Liver (tissue), 9 donors: ENCODE measurements around the gene PIP4K2C. TPM values are rescaled to one million over a fixed set of nuclear protein-coding genes. Genes with fewer than 3 reads are reported as not detected.

ENCODE experiments used
- DNase-seq: peaks from one replicate; pipeline ENCODE4 v3.0.0-alpha.2; 2017; ENCODE audit warnings: low spot score
- H3K27ac ChIP-seq, 2 donors: one replicate each; pipeline ENCODE4 v1.7.0; 2013; ENCODE audit warnings: inconsistent platforms in 2 of 2, low read length in 2 of 2, control low read depth in 1 of 2, low read depth in 1 of 2, mild to moderate bottlenecking in 1 of 2
- H3K27me3 ChIP-seq, 4 donors: one replicate each; pipeline versions ENCODE4 v1.6.1 to v1.7.0; 2013; ENCODE audit warnings: low read length in 3 of 4, inconsistent platforms in 1 of 4, mild to moderate bottlenecking in 1 of 4, moderate library complexity in 1 of 4; ENCODE audit not compliant: control insufficient read depth in 4 of 4, insufficient read depth in 4 of 4
- H3K36me3 ChIP-seq, 4 donors: one replicate each; pipeline versions ENCODE4 v1.6.1 to v1.7.0; 2013; ENCODE audit warnings: low read length in 3 of 4, mild to moderate bottlenecking in 3 of 4, low read depth in 1 of 4, moderate library complexity in 1 of 4; ENCODE audit not compliant: control insufficient read depth in 4 of 4, insufficient read depth in 3 of 4
- H3K4me1 ChIP-seq, 4 donors: one replicate each; pipeline versions ENCODE4 v1.6.1 to v1.7.0; 2013; ENCODE audit warnings: low read length in 3 of 4, mild to moderate bottlenecking in 3 of 4, moderate library complexity in 1 of 4; ENCODE audit not compliant: control insufficient read depth in 4 of 4, insufficient read depth in 4 of 4
- H3K4me3 ChIP-seq, 3 donors: one replicate each; pipeline versions ENCODE4 v1.6.1 to v1.7.0; 2013; ENCODE audit warnings: low read length in 3 of 3, control low read depth in 1 of 3, low read depth in 1 of 3, mild to moderate bottlenecking in 1 of 3
- H3K9ac ChIP-seq, 2 donors: one replicate each; pipeline ENCODE4 v1.7.0; 2013; ENCODE audit warnings: low read length in 2 of 2, mild to moderate bottlenecking in 2 of 2, moderate library complexity in 2 of 2, control low read depth in 1 of 2, low read depth in 1 of 2
- H3K9me3 ChIP-seq, 4 donors: one replicate each; pipeline versions ENCODE4 v1.6.1 to v1.7.0; 2013; ENCODE audit warnings: low read length in 3 of 4; ENCODE audit not compliant: control insufficient read depth in 4 of 4
- EGR1 ChIP-seq, 2 donors: IDR thresholded peaks; 2 replicates each; pipeline ENCODE4 v1.6.1; 2016 to 2018; ENCODE audit warnings: antibody characterized with exemption in 2 of 2, low read depth in 2 of 2
- FOXA1 ChIP-seq: IDR thresholded peaks from 2 replicates; pipeline ENCODE4 v1.6.1; 2016; ENCODE audit warnings: antibody characterized with exemption
- FOXA2 ChIP-seq: IDR thresholded peaks from 2 replicates; pipeline ENCODE4 v1.6.1; 2016; ENCODE audit warnings: antibody characterized with exemption
- GABPA ChIP-seq, 2 donors: IDR thresholded peaks in 1 of 2; conservative IDR thresholded peaks in 1 of 2; 2 replicates each; pipeline ENCODE4 v1.6.1; 2016; ENCODE audit warnings: antibody characterized with exemption in 2 of 2, mild to moderate bottlenecking in 1 of 2, moderate library complexity in 1 of 2
- HNF4A ChIP-seq, 2 donors: conservative IDR thresholded peaks; 2 replicates each; pipeline ENCODE4 v1.6.1; 2016; ENCODE audit warnings: antibody characterized with exemption in 2 of 2, mild to moderate bottlenecking in 2 of 2
- HNF4G ChIP-seq: IDR thresholded peaks from 2 replicates; pipeline ENCODE4 v1.6.1; 2016; ENCODE audit warnings: antibody characterized with exemption
- JUND ChIP-seq, 2 donors: IDR thresholded peaks; 2 replicates each; pipeline ENCODE4 v1.6.1; 2016; ENCODE audit warnings: antibody characterized with exemption in 2 of 2
- NR2F2 ChIP-seq: IDR thresholded peaks from 2 replicates; pipeline ENCODE4 v1.6.1; 2016; ENCODE audit warnings: antibody characterized with exemption
- RAD21 ChIP-seq, 2 donors: IDR thresholded peaks; 2 replicates each; pipeline ENCODE4 v1.6.1; 2016; ENCODE audit warnings: antibody characterized with exemption in 2 of 2, mild to moderate bottlenecking in 2 of 2
- RXRA ChIP-seq, 2 donors: IDR thresholded peaks; 2 replicates each; pipeline ENCODE4 v1.6.1; 2017 to 2018; ENCODE audit warnings: antibody characterized with exemption in 2 of 2, mild to moderate bottlenecking in 1 of 2
- SP1 ChIP-seq: IDR thresholded peaks from 2 replicates; pipeline ENCODE4 v1.6.1; 2018; ENCODE audit warnings: antibody characterized with exemption, mild to moderate bottlenecking
- TAF1 ChIP-seq: conservative IDR thresholded peaks from 2 replicates; pipeline ENCODE4 v1.6.1; 2016; ENCODE audit warnings: antibody characterized with exemption, mild to moderate bottlenecking
- YY1 ChIP-seq: IDR thresholded peaks from 2 replicates; pipeline ENCODE4 v1.6.1; 2016; ENCODE audit warnings: antibody characterized with exemption, mild to moderate bottlenecking
- WGBS: extraction: QIAGEN DNeasy Blood & Tissue Kit; methylation state at CpG from one replicate; pipeline ENCODE4 v1.1.7; 2013; 5-methylcytosine and 5-hydroxymethylcytosine counted together
- polyA plus RNA-seq, 2 donors: library from polyadenylated mRNA; stranded (reverse) in 1 of 2; unstranded in 1 of 2; fragments of 200-250 nt in 1 of 2; fragments of >200 nt in 1 of 2; fragmentation: Nextera tagmentation in 1 of 2; extraction: Ambion mirVana in 1 of 2; gene quantifications; one replicate each; pipeline versions ENCODE4 v1.2.1 to v1.2.3, GENCODE V29; 2013 to 2015
- total RNA-seq, 2 donors: library from RNA; depleted of rRNA; stranded (reverse); fragments of >200 nt; gene quantifications; one replicate each; pipeline ENCODE4 v1.2.3, GENCODE V29; 2014
- TF ChIP-seq, protein P1 (sequence below): IDR thresholded peaks from 2 replicates; pipeline ENCODE4 v1.6.1; 2016; ENCODE audit warnings: antibody characterized with exemption
- TF ChIP-seq, protein P2 (sequence below): IDR thresholded peaks from 2 replicates; pipeline ENCODE4 v1.6.1; 2016; ENCODE audit warnings: antibody characterized with exemption
- TF ChIP-seq, protein P3 (sequence below): IDR thresholded peaks from 2 replicates; pipeline ENCODE4 v1.6.1; 2016; ENCODE audit warnings: antibody characterized with exemption
- TF ChIP-seq, protein P4 (sequence below): IDR thresholded peaks from 2 replicates; pipeline ENCODE4 v1.6.1; 2016; ENCODE audit warnings: antibody characterized with exemption, mild to moderate bottlenecking
- TF ChIP-seq, protein P5 (sequence below): fragments of 150-350 bp; IDR thresholded peaks from 2 replicates; pipeline ENCODE4 v1.5.1; 2017; ENCODE audit warnings: improper control_type of control experiment, low read depth, low read length; ENCODE audit not compliant: missing input control
- donor health status: healthy.
- donor health status: healthy.
- donor health status: healthy.
- donor health status: healthy.
- donor health status: healthy.

Gene PIP4K2C
- total and polyA plus RNA-seq, 4 donors: 6.5 to 11.9 (median 9.4) TPM

DNA sequence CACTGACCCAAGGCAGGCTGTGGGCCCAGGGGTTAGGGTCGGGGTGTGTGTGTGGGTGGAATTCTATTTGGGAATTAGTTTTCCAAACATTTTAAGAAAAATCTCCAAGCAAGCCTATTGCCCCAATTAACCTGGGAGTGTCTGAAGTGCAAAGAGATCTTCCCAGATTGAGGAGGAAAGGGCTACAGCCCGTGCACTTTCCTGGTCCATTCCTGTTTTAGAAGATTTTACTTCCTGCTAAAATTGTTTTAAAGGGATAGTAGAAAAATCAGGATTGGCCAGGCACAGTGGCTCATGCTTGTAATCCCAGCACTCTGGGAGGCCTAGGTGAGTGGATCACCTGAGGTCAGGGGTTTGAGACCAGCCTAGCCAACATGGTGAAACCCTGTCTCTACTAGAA lies 49.3 kb upstream of the PIP4K2C start:
- no peak for TF ChIP-seq RAD21 (IDR thresholded peaks at IDR 0.05)
- TF ChIP-seq, protein P1, sequence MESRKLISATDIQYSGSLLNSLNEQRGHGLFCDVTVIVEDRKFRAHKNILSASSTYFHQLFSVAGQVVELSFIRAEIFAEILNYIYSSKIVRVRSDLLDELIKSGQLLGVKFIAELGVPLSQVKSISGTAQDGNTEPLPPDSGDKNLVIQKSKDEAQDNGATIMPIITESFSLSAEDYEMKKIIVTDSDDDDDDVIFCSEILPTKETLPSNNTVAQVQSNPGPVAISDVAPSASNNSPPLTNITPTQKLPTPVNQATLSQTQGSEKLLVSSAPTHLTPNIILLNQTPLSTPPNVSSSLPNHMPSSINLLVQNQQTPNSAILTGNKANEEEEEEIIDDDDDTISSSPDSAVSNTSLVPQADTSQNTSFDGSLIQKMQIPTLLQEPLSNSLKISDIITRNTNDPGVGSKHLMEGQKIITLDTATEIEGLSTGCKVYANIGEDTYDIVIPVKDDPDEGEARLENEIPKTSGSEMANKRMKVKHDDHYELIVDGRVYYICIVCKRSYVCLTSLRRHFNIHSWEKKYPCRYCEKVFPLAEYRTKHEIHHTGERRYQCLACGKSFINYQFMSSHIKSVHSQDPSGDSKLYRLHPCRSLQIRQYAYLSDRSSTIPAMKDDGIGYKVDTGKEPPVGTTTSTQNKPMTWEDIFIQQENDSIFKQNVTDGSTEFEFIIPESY: no peak
- Histone ChIP-seq H3K36me3 (peaks cover 1 to 13% (median 4%) of the 10 kb centered on the region in 4 donors), H3K4me1 (peaks cover 1 to 12% (median 8%) of the 10 kb centered on the region in 4 donors), H3K4me3 (no peak overlapping the region), H3K27me3 (no peaks in the 10 kb centered on the region), H3K27ac (no peak overlapping the region), H3K9me3 (no peaks in the 10 kb centered on the region), H3K9ac (no peak overlapping the region)
- no peak for DNase-seq
- 83% methylated on average over 2 of the region's 2 CpGs for WGBS

DNA sequence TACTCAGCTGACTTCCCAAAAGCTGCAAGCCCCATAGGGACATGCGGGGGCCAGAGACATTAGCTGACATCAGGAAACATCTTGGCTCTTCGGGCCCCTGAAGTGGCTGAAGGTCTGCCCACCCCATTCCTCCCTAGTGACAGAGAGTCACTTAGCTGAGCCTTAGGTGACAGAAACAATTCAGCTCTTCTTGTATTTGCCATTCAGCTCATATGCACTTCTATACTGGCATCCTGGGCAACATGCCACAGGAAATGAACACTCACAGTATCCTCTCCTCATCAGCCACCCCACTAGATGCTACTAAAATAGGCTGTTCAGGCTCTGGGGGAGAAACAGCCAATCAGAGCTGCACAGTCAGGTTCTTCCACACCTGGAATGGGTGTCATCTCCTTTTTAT lies 47.4 kb upstream of the PIP4K2C start:
- Histone ChIP-seq H3K27me3 (peaks cover 0 to under 1% (median 0%) of the 10 kb centered on the region in 4 donors), H3K9me3 (no peaks in the 10 kb centered on the region), H3K36me3 (peaks cover 1 to 8% (median 3%) of the 10 kb centered on the region in 4 donors), H3K4me1 (peaks cover 1 to 13% (median 9%) of the 10 kb centered on the region in 4 donors), H3K27ac (no peak overlapping the region), H3K9ac (no peak overlapping the region), H3K4me3 (no peak overlapping the region)
- DNase-seq: no peak
- TF ChIP-seq, protein P2, sequence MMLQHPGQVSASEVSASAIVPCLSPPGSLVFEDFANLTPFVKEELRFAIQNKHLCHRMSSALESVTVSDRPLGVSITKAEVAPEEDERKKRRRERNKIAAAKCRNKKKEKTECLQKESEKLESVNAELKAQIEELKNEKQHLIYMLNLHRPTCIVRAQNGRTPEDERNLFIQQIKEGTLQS: no peak
- 92% methylated on average over 2 of the region's 2 CpGs for WGBS

DNA sequence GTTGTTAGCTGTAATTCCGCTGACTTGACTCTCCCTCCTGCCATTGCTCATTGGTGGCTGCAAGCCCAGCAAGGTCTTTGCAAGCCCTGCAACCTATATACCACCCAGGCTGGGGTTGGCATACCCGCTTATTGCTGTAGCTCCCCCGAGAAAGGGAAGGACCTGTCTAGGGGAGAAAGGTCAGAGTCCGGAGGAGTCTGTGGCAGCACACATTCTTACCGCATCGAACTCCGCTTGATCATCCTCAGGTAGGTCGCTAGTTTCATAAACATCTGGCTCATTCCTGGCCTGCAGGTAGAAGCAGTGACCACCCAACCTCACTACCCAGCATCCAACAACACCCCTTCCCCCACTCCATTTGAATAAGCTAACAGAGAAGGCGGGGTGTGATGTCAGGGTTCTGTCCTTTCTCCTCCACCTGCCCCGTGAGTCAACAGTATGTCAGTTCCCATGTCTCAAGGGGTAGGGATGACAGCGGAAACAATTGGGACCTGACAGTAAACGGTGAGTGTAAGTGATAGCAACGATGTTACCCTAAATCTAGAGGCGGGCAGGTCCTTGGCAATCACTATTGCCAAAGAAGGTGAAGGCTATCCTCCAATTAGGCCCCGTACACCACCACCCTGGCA lies 45.1 kb upstream of the PIP4K2C start:
- DNase-seq: no peak
- TF ChIP-seq EGR1 (IDR thresholded peaks at IDR 0.05; ENCODE audit: low read depth in 2 of 2) (no peak), GABPA (IDR thresholded peaks at IDR 0.05 in 1 of 2, conservative IDR thresholded peaks at IDR 0.05 in 1 of 2) (no peak), TAF1 (no peak), HNF4G (no peak), RXRA (IDR thresholded peaks at IDR 0.05) (no peak), HNF4A (conservative IDR thresholded peaks at IDR 0.05) (no peak), FOXA2 (no peak), JUND (IDR thresholded peaks at IDR 0.05) (no peak), SP1 (no peak), RAD21 (IDR thresholded peaks at IDR 0.05) (no peak), YY1 (no peak), NR2F2 (no peak), FOXA1 (no peak)
- TF ChIP-seq, protein P3, sequence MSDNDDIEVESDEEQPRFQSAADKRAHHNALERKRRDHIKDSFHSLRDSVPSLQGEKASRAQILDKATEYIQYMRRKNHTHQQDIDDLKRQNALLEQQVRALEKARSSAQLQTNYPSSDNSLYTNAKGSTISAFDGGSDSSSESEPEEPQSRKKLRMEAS: no peak
- TF ChIP-seq, protein P1: no peak
- TF ChIP-seq, protein P4, sequence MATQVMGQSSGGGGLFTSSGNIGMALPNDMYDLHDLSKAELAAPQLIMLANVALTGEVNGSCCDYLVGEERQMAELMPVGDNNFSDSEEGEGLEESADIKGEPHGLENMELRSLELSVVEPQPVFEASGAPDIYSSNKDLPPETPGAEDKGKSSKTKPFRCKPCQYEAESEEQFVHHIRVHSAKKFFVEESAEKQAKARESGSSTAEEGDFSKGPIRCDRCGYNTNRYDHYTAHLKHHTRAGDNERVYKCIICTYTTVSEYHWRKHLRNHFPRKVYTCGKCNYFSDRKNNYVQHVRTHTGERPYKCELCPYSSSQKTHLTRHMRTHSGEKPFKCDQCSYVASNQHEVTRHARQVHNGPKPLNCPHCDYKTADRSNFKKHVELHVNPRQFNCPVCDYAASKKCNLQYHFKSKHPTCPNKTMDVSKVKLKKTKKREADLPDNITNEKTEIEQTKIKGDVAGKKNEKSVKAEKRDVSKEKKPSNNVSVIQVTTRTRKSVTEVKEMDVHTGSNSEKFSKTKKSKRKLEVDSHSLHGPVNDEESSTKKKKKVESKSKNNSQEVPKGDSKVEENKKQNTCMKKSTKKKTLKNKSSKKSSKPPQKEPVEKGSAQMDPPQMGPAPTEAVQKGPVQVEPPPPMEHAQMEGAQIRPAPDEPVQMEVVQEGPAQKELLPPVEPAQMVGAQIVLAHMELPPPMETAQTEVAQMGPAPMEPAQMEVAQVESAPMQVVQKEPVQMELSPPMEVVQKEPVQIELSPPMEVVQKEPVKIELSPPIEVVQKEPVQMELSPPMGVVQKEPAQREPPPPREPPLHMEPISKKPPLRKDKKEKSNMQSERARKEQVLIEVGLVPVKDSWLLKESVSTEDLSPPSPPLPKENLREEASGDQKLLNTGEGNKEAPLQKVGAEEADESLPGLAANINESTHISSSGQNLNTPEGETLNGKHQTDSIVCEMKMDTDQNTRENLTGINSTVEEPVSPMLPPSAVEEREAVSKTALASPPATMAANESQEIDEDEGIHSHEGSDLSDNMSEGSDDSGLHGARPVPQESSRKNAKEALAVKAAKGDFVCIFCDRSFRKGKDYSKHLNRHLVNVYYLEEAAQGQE: no peak
- TF ChIP-seq, protein P5, sequence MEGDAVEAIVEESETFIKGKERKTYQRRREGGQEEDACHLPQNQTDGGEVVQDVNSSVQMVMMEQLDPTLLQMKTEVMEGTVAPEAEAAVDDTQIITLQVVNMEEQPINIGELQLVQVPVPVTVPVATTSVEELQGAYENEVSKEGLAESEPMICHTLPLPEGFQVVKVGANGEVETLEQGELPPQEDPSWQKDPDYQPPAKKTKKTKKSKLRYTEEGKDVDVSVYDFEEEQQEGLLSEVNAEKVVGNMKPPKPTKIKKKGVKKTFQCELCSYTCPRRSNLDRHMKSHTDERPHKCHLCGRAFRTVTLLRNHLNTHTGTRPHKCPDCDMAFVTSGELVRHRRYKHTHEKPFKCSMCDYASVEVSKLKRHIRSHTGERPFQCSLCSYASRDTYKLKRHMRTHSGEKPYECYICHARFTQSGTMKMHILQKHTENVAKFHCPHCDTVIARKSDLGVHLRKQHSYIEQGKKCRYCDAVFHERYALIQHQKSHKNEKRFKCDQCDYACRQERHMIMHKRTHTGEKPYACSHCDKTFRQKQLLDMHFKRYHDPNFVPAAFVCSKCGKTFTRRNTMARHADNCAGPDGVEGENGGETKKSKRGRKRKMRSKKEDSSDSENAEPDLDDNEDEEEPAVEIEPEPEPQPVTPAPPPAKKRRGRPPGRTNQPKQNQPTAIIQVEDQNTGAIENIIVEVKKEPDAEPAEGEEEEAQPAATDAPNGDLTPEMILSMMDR: no peak

More for the DNA sequence above, 45.1 kb upstream of the PIP4K2C start:
- peak overlapping the region; percentile 70 to 86 for H3K9ac ChIP-seq
- no peak overlapping the region for H3K27ac ChIP-seq
- peaks cover 0 to 12% (median 2%) of the 10 kb centered on the region in 4 donors for H3K27me3 ChIP-seq
- H3K36me3 ChIP-seq: peaks cover 0 to 2% (median under 1%) of the 10 kb centered on the region in 4 donors
- peaks cover 6 to 15% (median 10%) of the 10 kb centered on the region in 4 donors for H3K4me1 ChIP-seq
- H3K9me3 ChIP-seq: no peaks in the 10 kb centered on the region
- peak overlapping the region; percentile 85 to 86 (median 86) for H3K4me3 ChIP-seq
- WGBS: 69% methylated on average over 15 of the region's 15 CpGs
